Measurements from ENCODE around the gene SNRNP200. TPM values are rescaled to one million over a fixed set of nuclear protein-coding genes. Genes with fewer than 3 reads are reported as not detected.

Gene SNRNP200
- total RNA-seq, 1 donor from 2014 or later: 114 TPM

- no peak overlapping the region for H3K27ac Mint-ChIP-seq (ENCODE audit: unreplicated experiment)
- H3K4me3 Mint-ChIP-seq (ENCODE audit: unreplicated experiment): no peak overlapping the region
- H3K27me3 Mint-ChIP-seq (ENCODE audit: unreplicated experiment): no peaks in the 10 kb centered on the region
Observed at GRCh38 chr2:96236882-96237281, 68.5 kb downstream of the SNRNP200 start.

DNA sequence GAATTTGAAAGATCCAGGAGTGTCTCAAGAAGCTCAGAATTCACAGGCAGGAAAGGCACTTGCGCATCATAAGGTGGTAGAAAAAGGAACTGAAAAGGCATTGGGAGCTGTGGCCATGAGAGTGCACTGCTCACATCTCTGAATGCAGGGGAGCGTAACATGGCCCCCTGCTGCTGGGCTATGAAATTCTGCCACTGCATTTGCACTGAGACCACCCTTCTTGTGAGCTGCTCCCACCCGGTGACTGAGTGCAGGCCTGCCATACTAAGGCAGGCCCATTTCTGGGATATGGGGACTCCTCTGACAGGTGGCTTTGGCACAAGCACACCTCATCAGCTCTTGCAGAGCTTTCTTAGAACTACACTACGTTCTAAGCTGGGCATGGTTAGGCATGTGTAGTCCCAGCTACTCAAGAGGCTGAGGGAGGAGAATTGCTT is 71.4 kb downstream of the SNRNP200 start:
- no peaks in the 10 kb centered on the region for H3K9me3 Mint-ChIP-seq (ENCODE audit: unreplicated experiment)
- no peaks in the 10 kb centered on the region for H3K27me3 Mint-ChIP-seq (ENCODE audit: unreplicated experiment)
- H3K27ac Mint-ChIP-seq (ENCODE audit: unreplicated experiment): no peak overlapping the region
- TF ChIP-seq, protein P1, sequence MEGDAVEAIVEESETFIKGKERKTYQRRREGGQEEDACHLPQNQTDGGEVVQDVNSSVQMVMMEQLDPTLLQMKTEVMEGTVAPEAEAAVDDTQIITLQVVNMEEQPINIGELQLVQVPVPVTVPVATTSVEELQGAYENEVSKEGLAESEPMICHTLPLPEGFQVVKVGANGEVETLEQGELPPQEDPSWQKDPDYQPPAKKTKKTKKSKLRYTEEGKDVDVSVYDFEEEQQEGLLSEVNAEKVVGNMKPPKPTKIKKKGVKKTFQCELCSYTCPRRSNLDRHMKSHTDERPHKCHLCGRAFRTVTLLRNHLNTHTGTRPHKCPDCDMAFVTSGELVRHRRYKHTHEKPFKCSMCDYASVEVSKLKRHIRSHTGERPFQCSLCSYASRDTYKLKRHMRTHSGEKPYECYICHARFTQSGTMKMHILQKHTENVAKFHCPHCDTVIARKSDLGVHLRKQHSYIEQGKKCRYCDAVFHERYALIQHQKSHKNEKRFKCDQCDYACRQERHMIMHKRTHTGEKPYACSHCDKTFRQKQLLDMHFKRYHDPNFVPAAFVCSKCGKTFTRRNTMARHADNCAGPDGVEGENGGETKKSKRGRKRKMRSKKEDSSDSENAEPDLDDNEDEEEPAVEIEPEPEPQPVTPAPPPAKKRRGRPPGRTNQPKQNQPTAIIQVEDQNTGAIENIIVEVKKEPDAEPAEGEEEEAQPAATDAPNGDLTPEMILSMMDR (IDR thresholded peaks at IDR 0.05): no peak
- H3K4me3 Mint-ChIP-seq (ENCODE audit: unreplicated experiment): no peak overlapping the region
- no peaks in the 10 kb centered on the region for H3K4me1 Mint-ChIP-seq (ENCODE audit: unreplicated experiment)
- no peaks in the 10 kb centered on the region for H3K36me3 Mint-ChIP-seq (ENCODE audit: unreplicated experiment)
- no peak for DNase-seq (ENCODE audit: extremely low spot score, unreplicated experiment)

More at GRCh38 chr2:96236882-96237281, 68.5 kb downstream of the SNRNP200 start:
- Mint-ChIP-seq H3K36me3 (ENCODE audit: unreplicated experiment) (no peaks in the 10 kb centered on the region), H3K9me3 (ENCODE audit: unreplicated experiment) (no peaks in the 10 kb centered on the region), H3K4me1 (ENCODE audit: unreplicated experiment) (no peaks in the 10 kb centered on the region)
- no peak for DNase-seq (ENCODE audit: extremely low spot score, unreplicated experiment)
- TF ChIP-seq, protein P1 (IDR thresholded peaks at IDR 0.05): no peak

GRCh38 chr2:96233436-96233835 is 71.9 kb downstream of the SNRNP200 start:
- Mint-ChIP-seq H3K9me3 (ENCODE audit: unreplicated experiment) (no peaks in the 10 kb centered on the region), H3K27me3 (ENCODE audit: unreplicated experiment) (no peaks in the 10 kb centered on the region), H3K27ac (ENCODE audit: unreplicated experiment) (no peak overlapping the region), H3K36me3 (ENCODE audit: unreplicated experiment) (no peaks in the 10 kb centered on the region), H3K4me3 (ENCODE audit: unreplicated experiment) (no peak overlapping the region), H3K4me1 (ENCODE audit: unreplicated experiment) (no peaks in the 10 kb centered on the region)
- TF ChIP-seq, protein P1 (IDR thresholded peaks at IDR 0.05): no peak
- no peak for DNase-seq (ENCODE audit: extremely low spot score, unreplicated experiment)

DNA sequence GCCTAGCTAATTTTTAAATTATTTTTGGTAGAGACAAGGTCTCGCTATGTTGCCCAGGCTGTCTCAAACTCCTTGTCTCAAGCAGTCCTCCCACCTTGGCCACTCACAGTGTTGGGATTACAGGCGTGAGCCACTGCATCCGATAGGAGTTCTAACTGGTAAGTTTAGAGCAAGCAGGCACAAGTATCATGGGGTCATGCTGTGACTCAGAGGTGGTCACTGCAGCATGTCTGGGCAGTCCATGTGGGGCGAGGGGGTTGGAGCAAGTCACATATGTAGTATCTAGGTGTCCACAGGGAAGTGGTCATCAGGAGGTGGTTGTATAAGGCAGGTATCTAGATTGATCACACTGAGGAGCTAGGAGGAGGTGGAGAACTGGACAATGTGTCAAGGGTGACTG is 74.0 kb downstream of the SNRNP200 start:
- TF ChIP-seq, protein P1 (IDR thresholded peaks at IDR 0.05): no peak
- H3K36me3 Mint-ChIP-seq (ENCODE audit: unreplicated experiment): no peaks in the 10 kb centered on the region
- H3K4me1 Mint-ChIP-seq (ENCODE audit: unreplicated experiment): no peaks in the 10 kb centered on the region
- H3K9me3 Mint-ChIP-seq (ENCODE audit: unreplicated experiment): no peaks in the 10 kb centered on the region
- no peak overlapping the region for H3K4me3 Mint-ChIP-seq (ENCODE audit: unreplicated experiment)
- no peak for DNase-seq (ENCODE audit: extremely low spot score, unreplicated experiment)
- no peak overlapping the region for H3K27ac Mint-ChIP-seq (ENCODE audit: unreplicated experiment)
- H3K27me3 Mint-ChIP-seq (ENCODE audit: unreplicated experiment): no peaks in the 10 kb centered on the region

DNA sequence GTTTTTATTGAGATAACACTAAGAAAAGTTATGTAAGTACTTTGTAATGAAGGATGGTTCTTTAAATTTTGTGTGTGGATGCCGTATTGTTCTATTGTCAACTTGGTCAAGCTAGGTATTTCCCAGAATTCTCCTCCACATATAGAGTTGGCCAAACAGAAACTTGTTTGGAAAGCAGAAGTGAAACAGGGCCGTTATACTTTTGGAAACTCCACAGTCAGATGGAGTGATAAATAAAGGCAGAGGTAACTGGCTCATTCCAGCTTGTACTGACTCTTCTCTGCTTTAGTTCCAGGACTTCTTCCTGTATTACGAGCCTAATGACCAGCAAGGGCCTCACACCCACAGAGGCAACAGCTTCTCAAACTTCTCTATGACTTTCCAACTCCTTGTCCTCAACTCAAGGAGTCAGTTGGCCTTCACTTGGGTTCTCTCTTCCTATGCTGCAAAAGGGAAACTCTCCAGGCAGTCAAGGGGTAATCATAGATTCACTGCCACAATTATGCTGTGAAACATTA is 80.3 kb downstream of the SNRNP200 start:
- H3K27me3 Mint-ChIP-seq (ENCODE audit: unreplicated experiment): no peaks in the 10 kb centered on the region
- H3K4me3 Mint-ChIP-seq (ENCODE audit: unreplicated experiment): no peak overlapping the region
- no peak for DNase-seq (ENCODE audit: extremely low spot score, unreplicated experiment)
- H3K9me3 Mint-ChIP-seq (ENCODE audit: unreplicated experiment): no peaks in the 10 kb centered on the region
- no peak overlapping the region for H3K27ac Mint-ChIP-seq (ENCODE audit: unreplicated experiment)
- TF ChIP-seq, protein P1 (IDR thresholded peaks at IDR 0.05): no peak
- no peaks in the 10 kb centered on the region for H3K36me3 Mint-ChIP-seq (ENCODE audit: unreplicated experiment)
- no peaks in the 10 kb centered on the region for H3K4me1 Mint-ChIP-seq (ENCODE audit: unreplicated experiment)

Other genes starting within 250 kb of the SNRNP200 start
- gene ADRA2B, start 189.0 kb downstream of the SNRNP200 start, total RNA-seq: not detected in 2 replicates
- gene ASTL, start 167.0 kb downstream of the SNRNP200 start, total RNA-seq: not detected in 2 replicates
- gene DUSP2, start 160.1 kb downstream of the SNRNP200 start, total RNA-seq: 0.68 and 0.78 TPM in 2 replicates
- 80.2 and 94.1 TPM in 2 replicates for gene STARD7, start 96.7 kb downstream of the SNRNP200 start, total RNA-seq
- 56.3 and 61.8 TPM in 2 replicates for gene TMEM127, start 39.5 kb downstream of the SNRNP200 start, total RNA-seq
- gene CIAO1, start 39.3 kb downstream of the SNRNP200 start, total RNA-seq: 54.6 and 56.3 TPM in 2 replicates
- 0.50 and 0.86 TPM in 2 replicates for gene ITPRIPL1, start 19.8 kb upstream of the SNRNP200 start, total RNA-seq
- 5.9 and 7.7 TPM in 2 replicates for gene NCAPH, start 30.2 kb upstream of the SNRNP200 start, total RNA-seq
- not detected in 2 replicates for gene NEURL3, start 199.8 kb upstream of the SNRNP200 start, total RNA-seq
- 25.9 and 26.3 TPM in 2 replicates for gene ARID5A, start 231.2 kb upstream of the SNRNP200 start, total RNA-seq